GM06990 (cell line): ENCODE measurements around the gene OR14J1.

Experiments used
- DNase-seq: peaks from one replicate; pipeline ENCODE4 v3.0.0-alpha.2; 2011; ENCODE audit not compliant: insufficient read length; ENCODE audit errors: extremely low read depth
- H3K27me3 ChIP-seq: replicated peaks from 2 replicates; pipeline ENCODE4 v1.6.0; 2011; ENCODE audit warnings: low read length; ENCODE audit not compliant: control insufficient read depth, insufficient read depth
- H3K36me3 ChIP-seq: 2 replicates; pipeline ENCODE4 v1.5.1; 2011; ENCODE audit warnings: low read length; ENCODE audit not compliant: control insufficient read depth, insufficient read depth
- H3K4me3 ChIP-seq: replicated peaks from 2 replicates; pipeline ENCODE4 v1.5.1; 2011; ENCODE audit warnings: low read depth, mild to moderate bottlenecking, control low read depth, low read length
- CTCF ChIP-seq: IDR thresholded peaks from 2 replicates; pipeline ENCODE4 v1.5.1; 2011; ENCODE audit warnings: low read length, control low read depth, mild to moderate bottlenecking, inconsistent platforms; ENCODE audit not compliant: insufficient read depth, poor library complexity, severe bottlenecking

The OR14J1 gene

GRCh38 chr6:29301316-29301715, at the start of gene OR14J1:
TSS of gene OR14J1 (plus strand) at chr6:29301701. CDS start at chr6:29306690, 4,989 bp downstream.
- no peaks in the 10 kb centered on the region for H3K36me3 ChIP-seq

DNA sequence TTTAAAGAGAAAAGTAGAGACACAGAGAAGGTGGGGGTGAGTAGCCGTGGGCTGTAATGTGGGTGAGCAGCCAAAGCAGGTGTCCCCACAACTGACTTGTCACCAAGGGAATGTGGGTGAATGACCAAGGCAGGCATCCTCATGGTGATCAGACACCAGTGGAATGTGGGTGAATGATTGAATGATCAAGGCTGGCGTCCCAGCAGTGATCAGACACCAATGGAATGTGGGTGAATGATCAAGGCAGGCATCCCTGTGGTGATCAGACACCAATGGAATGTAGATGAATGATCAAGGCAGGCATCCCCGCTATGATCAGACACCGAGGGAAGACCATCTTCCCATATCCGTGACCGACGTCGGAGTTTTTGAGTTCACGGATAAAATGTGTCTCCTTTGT, 49.8 kb upstream of the OR14J1 start:
- Histone ChIP-seq H3K4me3 (no peak overlapping the region), H3K36me3 (no peaks in the 10 kb centered on the region), H3K27me3 (no peaks in the 10 kb centered on the region)
- no peak for DNase-seq
- TF ChIP-seq CTCF, result no peak

More at GRCh38 chr6:29301316-29301715, at the start of gene OR14J1:
- no peak for TF ChIP-seq CTCF
- DNase-seq, result no peak
- Histone ChIP-seq H3K4me3 (no peak within 1 kb of the TSS), H3K27me3 (no peaks in the 10 kb centered on the region)

- DNase-seq, result no peak
- no peaks in the 10 kb centered on the region for H3K27me3 ChIP-seq
- no peak for TF ChIP-seq CTCF
These were observed 46.0 kb upstream of the OR14J1 start for GRCh38 chr6:29255530-29255929.

DNA sequence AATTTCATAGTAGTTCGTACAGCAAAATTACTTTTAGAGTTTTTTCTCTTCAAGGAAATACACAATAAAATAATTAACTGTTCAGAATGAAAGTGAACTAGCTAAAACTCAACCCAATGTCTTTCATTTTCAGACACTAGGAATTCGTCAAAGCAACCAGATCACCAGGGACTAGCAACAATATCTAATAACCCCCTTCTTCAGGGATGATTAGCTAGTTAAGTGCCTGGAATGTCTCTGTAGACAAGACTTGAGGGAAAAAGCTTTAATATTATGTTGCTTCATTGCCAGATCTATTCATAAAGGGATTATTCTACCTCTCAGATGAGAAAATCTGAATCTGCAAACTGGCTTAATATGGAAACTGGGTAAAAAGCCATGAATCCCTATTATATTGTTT, 41.8 kb upstream of the OR14J1 start:
- no peak for TF ChIP-seq CTCF
- Histone ChIP-seq H3K4me3 (no peak overlapping the region), H3K36me3 (no peaks in the 10 kb centered on the region), H3K27me3 (no peaks in the 10 kb centered on the region)
- no peak for DNase-seq

More at GRCh38 chr6:29255530-29255929, 46.0 kb upstream of the OR14J1 start:
- no peaks in the 10 kb centered on the region for H3K36me3 ChIP-seq
- no peak overlapping the region for H3K4me3 ChIP-seq

DNA sequence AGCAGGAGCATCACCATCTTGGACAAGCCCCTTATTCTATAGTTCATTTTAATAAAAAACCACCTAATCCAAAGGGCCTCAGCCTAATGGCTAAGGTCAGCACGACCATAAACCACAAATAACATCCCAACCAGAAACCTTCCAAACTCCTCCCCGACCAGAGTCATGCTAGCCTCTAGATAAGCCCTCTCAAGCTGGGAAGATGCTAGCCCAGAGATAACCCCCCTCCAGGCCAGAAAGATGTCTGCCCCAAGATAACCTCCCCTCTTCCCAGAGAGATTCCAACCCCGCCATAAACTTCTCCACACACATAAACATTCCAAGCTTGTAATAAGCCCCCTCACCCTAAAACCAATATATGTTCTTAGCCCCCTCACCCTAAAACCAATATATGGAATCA, 38.5 kb upstream of the OR14J1 start:
- TF ChIP-seq CTCF, result no peak

DNA sequence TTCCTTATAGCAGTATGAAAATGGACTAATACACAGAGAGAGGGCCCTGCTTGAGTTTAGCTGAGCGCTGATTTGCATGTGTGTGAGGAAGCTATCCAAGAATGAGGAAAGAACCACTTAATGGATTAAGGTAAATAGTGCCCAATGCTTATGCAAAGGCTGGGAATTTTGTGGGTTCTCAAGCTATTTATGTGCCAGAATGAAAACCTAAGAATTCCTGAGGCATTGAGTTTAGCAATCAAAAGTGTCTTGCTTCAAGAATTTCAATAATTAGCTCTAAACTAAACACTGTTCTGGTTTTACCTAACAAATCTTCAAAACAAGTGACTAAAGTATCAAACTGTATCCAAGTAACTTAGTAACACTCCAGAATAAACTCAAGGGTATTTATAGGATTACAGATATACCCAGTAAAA, 7.0 kb upstream of the OR14J1 start:
- no peak overlapping the region for H3K4me3 ChIP-seq
- TF ChIP-seq CTCF, result no peak
- H3K36me3 ChIP-seq, result no peaks in the 10 kb centered on the region
- H3K27me3 ChIP-seq, result no peaks in the 10 kb centered on the region
- no peak for DNase-seq

More for the DNA sequence above, 38.5 kb upstream of the OR14J1 start:
- no peaks in the 10 kb centered on the region for H3K27me3 ChIP-seq
- H3K4me3 ChIP-seq, result no peak overlapping the region
- H3K36me3 ChIP-seq, result no peaks in the 10 kb centered on the region
- no peak for DNase-seq
